LNCaP clone FGC (cell line): ENCODE results near the gene CEP72.
"Not testable (repeated sequence)": the region's sequence is repeated elsewhere in the genome, so short reads cannot be mapped to it uniquely, and the experiment has no call there.

Source experiments
- DNase-seq: peaks from one replicate; pipeline ENCODE4 v3.0.0-alpha.2; 2011; ENCODE audit warnings: low read depth
- H3K4me3 ChIP-seq: 2 replicates; pipeline ENCODE4 v1.5.1; 2011; ENCODE audit warnings: mild to moderate bottlenecking, low read depth, low read length, control low read depth
- CTCF ChIP-seq: IDR thresholded peaks from 2 replicates; pipeline ENCODE4 v1.5.1; 2012; ENCODE audit warnings: mild to moderate bottlenecking; ENCODE audit not compliant: control insufficient read depth, insufficient read depth; ENCODE audit errors: extremely low read depth

Gene CEP72

GRCh38 chr5:677131-678101, 65.3 kb downstream of the CEP72 start:
- DNase-seq = no peak
- no peak overlapping the region for H3K4me3 ChIP-seq
- no peak for TF ChIP-seq CTCF

- not testable (repeated sequence) for H3K4me3 ChIP-seq, DNase-seq
Observed at GRCh38 chr5:678521-678920, 66.4 kb downstream of the CEP72 start.

DNA sequence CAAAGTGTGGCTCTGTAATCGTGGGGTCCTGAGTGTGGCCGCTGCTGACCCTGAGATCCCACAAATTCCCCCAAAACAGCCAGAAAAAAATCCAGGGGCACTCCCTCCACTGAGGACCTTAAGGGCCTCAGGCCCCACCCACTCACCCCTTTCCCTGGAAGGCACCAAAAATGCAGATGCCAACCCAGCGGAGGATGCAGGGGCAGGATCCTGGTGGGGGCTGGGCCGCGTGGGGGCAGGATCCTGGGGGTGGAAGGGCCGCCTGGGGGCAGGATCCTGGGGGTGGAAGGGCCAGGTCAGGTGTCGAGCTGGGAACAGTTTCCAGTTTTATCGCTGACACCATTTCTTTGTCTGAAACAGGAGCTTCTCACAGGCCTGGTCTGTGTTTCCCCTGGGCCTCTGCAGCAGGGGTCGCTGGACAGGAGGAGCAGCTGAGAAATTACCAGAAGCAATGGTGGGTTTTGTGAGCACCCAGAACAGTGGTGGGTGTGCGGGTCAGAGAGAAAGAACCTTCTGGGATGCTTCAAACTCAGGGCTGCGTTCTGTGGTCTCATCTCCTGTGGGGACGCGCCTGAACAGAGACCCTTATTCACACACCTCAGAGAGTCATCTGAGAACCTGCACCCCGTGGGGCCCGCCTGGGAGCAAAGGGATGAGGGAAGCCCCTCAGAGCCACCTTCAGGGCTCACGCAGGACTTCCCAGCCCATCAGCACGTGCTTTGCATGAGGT, 67.2 kb downstream of the CEP72 start:
- not testable (repeated sequence) for H3K4me3 ChIP-seq, DNase-seq

DNA sequence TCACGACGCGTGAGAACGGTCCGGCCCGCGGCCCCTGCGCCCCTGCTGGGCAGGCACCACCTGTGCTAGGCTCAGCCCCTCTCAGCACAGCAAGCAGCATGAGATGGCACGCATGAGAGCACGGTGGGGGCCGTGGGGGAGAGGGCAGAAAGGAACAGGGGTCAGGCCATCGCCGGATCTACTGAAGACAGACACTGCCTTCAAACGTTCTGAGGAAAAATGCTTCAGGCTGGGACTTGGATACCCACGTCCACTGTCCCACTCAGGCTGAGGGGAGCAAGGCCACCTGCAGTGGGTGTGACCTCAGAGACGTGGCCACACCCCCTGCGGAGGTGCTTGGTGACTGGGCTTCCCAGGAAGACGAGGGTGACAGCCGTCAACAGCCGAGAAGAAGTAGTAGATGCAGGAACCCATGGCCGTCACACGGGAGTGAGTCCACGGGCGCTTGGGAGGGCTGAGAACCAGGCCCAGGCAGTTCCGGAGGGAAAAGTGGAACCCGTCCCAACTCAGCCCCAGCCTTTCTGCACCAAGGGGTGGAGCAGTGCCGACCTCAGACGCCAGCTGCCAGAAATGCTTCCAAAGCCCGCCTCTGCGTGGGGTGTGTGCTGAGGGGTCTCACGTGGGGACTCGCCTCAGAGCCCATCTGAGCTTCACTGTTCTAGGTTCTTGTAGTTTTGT, 68.1 kb downstream of the CEP72 start:
- DNase-seq, H3K4me3 ChIP-seq: not testable (repeated sequence)

GRCh38 chr5:680836-681235, 68.7 kb downstream of the CEP72 start:
- not testable (repeated sequence) for DNase-seq, H3K4me3 ChIP-seq

DNA sequence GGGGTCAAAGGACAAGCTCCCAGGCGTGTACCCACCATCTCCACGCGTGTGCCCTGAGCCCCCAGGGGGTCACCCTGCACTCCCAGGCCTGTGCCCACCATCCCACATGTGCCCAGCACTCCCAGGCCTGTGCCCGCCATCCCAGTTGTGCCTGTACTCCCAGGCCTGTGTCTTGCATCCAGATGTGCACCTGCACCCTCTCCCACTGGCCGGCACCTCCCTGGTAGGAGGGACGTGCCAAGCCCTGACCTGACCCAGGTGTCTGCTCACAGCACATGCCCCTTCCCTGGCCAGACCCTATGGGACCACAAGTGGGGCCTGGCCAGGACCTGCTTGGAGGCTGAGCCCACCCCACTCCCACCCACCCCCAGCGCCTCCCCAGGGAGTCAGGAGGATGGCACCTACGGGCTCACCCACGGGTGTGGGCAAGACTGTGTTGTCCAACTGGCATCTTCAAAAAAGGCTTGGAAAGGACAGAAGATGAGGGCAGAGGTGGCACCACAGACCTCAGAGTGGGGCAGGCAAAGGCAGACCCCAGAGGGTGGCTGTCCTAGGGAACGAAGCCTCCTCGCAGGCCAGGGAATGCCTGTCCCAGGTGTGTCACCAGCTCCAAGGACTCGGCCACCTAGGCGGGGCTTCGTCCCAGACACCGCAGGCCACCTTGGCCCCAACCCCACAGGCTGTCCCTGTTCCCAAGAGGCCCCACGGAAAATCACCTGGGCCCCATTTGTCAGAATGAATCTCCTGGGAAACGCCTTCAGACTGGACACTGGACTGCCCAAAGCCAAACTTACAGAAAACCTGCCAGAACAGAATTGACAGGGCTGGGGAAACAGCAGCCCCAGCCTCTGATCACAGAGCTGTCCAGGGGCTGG, 69.4 kb downstream of the CEP72 start:
- DNase-seq, H3K4me3 ChIP-seq: not testable (repeated sequence)

DNA sequence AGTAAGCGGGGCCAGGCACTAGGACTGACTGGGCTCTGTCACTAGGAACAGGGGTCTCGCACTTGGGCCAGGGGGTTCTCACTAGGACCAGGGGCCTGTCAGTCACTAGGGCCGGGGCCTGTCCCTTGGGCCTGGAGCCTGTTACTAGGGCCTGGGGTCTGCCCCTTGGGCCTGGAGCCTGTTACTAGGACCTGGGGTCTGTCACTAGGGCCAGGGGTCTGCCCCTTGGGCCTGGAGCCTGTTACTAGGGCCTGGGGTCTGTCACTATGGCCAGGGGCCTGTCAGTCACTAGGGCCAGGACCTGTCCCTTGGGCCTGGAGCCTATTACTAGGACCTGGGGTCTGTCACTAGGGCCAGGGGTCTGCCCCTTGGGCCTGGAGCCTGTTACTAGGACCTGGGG, 70.1 kb downstream of the CEP72 start:
- not testable (repeated sequence) for DNase-seq, H3K4me3 ChIP-seq

DNA sequence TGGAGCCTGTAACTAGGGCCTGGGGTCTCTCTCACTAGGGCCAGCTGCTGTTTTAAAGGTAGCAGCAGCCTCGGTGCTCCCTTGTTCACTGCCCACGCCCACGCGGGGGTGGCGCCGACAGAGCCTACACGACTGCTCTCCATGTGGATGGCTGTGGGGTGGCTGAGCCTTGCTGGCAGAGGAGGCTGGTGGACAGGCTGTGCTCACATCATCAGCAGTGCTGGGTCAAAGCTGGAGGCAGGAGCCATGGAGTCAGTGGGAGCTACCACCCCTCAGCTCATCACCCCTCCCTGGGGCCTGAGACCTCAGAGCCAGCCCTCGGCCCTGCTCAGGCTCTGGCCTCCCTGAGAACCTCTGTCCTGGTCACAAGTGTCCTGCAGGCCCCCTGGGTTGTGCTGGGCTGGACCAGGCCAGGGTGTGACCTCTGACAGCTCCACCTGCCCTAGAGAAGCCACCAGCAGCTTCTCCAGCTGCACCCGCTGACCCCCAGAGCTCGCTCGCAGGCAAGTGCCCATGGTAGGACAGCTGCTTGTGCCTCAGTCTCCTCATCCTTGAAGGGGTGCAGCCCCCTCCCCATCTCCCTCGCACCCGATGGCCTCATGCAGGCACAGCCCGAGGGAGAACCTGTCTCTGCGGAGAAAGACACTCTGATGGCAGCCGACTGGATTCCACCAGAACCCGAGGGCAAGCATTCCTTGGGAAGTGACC, 70.7 kb downstream of the CEP72 start:
- H3K4me3 ChIP-seq, DNase-seq: not testable (repeated sequence)

DNA sequence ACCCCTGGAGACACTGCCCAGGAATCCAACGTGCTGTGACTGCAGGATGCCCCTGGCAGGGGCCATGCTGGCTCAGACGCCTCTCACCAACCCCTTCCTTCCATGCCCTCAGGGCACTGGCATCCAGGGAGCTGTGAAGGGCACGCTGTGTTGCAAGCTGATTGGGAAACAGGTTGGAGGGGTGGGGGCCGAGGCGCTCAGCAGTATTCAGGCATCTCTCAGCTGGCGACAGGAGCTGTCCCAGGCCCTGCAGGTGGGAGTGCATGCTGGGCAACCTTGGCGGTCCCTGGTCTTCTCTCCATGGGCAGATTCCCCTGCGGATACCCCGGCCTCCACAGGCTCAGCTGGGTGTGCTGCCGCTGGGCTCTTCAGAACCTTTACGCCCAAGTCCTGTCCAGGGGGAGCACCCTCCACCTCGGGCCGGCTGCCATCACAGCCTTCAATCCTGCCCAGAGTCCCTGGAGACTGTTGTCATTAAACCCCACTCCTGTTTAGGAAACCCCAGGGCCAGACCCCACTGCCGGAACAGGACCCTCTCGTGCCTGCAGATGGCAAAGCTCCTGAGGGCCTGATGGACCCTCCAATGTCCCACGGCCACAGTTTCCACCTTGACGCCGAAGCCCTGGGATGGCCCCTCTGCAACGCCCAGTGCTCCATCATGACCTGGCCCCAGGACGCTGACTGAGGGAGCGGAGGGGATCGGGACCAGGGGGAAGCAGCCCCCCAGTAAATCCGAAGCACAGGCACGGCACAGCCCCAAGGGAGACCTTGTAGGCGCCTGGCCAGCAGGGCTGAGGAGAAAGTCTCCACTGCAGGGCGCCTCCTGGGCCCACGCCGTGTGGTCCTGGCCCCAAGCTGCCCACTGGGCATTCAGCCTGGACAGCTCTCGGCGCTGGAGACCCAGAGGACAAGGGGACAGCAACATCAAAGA, 71.7 kb downstream of the CEP72 start:
- TF ChIP-seq CTCF = no peak
- H3K4me3 ChIP-seq = no peak overlapping the region
- no peak for DNase-seq
